ENCODE results near the gene JADE2.
A peak's percentile ranks its signal among the peaks of the same experiment; 100 is the strongest.

The JADE2 gene

GRCh38 chr5:134625559-134625958, 100.1 kb downstream of the JADE2 start (continued):
- TF ChIP-seq ZNF394 (tag by site-specific recombination; IDR thresholded peaks at IDR 0.05; ENCODE audit: borderline replicate concordance) (no peak), ZNF777 (tag by site-specific recombination; IDR thresholded peaks at IDR 0.05; ENCODE audit: borderline replicate concordance) (no peak), ZNF138 (tag by site-specific recombination; IDR thresholded peaks at IDR 0.05; ENCODE audit: borderline replicate concordance) (no peak), ZNF645 (tag by site-specific recombination; IDR thresholded peaks at IDR 0.05) (no peak), ZNF140 (tag by site-specific recombination; IDR thresholded peaks at IDR 0.05) (no peak), ZNF341 (tag by site-specific recombination; IDR thresholded peaks at IDR 0.05; ENCODE audit: low read depth) (no peak), ZNF837 (tag by site-specific recombination; IDR thresholded peaks at IDR 0.05) (no peak), ZBTB26 (tag by site-specific recombination; optimal IDR thresholded peaks at IDR 0.05) (no peak), ZNF792 (tag by site-specific recombination; IDR thresholded peaks at IDR 0.05) (no peak)
- TF ChIP-seq, protein P1, sequence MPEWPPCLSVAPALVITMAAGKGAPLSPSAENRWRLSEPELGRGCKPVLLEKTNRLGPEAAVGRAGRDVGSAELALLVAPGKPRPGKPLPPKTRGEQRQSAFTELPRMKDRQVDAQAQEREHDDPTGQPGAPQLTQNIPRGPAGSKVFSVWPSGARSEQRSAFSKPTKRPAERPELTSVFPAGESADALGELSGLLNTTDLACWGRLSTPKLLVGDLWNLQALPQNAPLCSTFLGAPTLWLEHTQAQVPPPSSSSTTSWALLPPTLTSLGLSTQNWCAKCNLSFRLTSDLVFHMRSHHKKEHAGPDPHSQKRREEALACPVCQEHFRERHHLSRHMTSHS (tag by site-specific recombination; IDR thresholded peaks at IDR 0.05): no peak

DNA sequence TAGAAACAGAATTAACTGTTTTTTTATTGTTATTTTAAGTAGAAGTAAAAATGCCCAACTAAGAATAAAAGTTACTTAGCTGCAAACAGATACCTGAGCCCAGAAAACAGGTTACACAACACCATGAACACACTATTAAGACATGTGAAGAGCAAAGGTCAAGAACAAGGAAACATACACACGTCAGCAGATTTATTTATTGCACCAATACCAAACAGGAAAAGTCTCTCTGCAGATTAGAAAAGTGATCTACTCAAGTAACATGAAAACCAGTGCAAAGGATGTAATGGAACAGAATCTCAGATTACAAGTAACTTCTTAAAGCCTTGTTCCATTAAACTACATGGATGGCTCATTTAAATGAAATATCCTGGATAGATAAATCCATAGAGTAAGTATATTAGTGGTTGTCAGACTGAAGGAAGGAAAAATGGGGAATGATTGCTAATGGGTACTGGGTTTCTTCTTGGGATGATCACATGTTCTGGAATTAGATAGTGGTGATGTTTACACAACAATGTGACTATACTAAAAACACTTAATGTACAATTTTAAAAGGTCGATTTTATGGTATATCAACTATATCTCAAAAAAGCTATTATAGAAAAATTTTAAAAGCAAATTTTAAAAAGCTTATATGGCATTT, 101.0 kb downstream of the JADE2 start:
- Histone ChIP-seq H3K4me3 (ENCODE audit: low read depth, low read length) (no peak overlapping the region), H3K36me3 (ENCODE audit: control insufficient read depth in 2 of 2, insufficient read depth in 1 of 2, low read length in 2 of 2) (peaks cover 17 to 24% of the 10 kb centered on the region in 2 experiments), H3K9me3 (ENCODE audit: control insufficient read depth, insufficient read depth, low read depth, low read length) (no peaks in the 10 kb centered on the region), H3K27ac (ENCODE audit: extremely low read depth, low read depth, low read length) (no peak overlapping the region), H3K4me1 (ENCODE audit: control insufficient read depth, insufficient read depth, low read length) (peaks cover 5% of the 10 kb centered on the region; the same call in 1 of the 2 replicates)
- CTCF ChIA-PET: no interaction called here
- POLR2A ChIA-PET: no interaction called here
- TF ChIP-seq ZNF138 (tag by site-specific recombination; IDR thresholded peaks at IDR 0.05; ENCODE audit: borderline replicate concordance) (no peak), ZSCAN5A (tag by site-specific recombination; IDR thresholded peaks at IDR 0.05) (no peak), ZNF266 (tag by site-specific recombination; IDR thresholded peaks at IDR 0.05; ENCODE audit: low read depth) (no peak), ZNF629 (tag by site-specific recombination; IDR thresholded peaks at IDR 0.05) (peak; percentile 67; the same call in 1 of the 2 replicates), ZNF416 (tag by site-specific recombination; IDR thresholded peaks at IDR 0.05) (no peak), ZNF701 (tag by site-specific recombination; IDR thresholded peaks at IDR 0.05) (no peak), GFI1B (tag by site-specific recombination; IDR thresholded peaks at IDR 0.05) (no peak; the same call in 1 of the 2 replicates), CTCF (tag by site-specific recombination; IDR thresholded peaks at IDR 0.05) (no peak), ZNF2 (tag by site-specific recombination; IDR thresholded peaks at IDR 0.05) (no peak), HIC1 (tag by site-specific recombination; IDR thresholded peaks at IDR 0.05) (0 out of 2 replicates have a peak, but pooled peaks have one; percentile 55), FEZF1 (tag by site-specific recombination; IDR thresholded peaks at IDR 0.05) (no peak), ZNF843 (tag by site-specific recombination; IDR thresholded peaks at IDR 0.05) (peak; percentile 65), ZNF792 (tag by site-specific recombination; IDR thresholded peaks at IDR 0.05) (no peak), ZEB2 (tag by site-specific recombination; IDR thresholded peaks at IDR 0.05) (peak; percentile 33; the same call in 1 of the 2 replicates), ZNF133 (tag by site-specific recombination; IDR thresholded peaks at IDR 0.05) (no peak)
- TF ChIP-seq, protein P2, sequence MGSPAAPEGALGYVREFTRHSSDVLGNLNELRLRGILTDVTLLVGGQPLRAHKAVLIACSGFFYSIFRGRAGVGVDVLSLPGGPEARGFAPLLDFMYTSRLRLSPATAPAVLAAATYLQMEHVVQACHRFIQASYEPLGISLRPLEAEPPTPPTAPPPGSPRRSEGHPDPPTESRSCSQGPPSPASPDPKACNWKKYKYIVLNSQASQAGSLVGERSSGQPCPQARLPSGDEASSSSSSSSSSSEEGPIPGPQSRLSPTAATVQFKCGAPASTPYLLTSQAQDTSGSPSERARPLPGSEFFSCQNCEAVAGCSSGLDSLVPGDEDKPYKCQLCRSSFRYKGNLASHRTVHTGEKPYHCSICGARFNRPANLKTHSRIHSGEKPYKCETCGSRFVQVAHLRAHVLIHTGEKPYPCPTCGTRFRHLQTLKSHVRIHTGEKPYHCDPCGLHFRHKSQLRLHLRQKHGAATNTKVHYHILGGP (tag by site-specific recombination; IDR thresholded peaks at IDR 0.05): no peak
- TF ChIP-seq, protein P3, sequence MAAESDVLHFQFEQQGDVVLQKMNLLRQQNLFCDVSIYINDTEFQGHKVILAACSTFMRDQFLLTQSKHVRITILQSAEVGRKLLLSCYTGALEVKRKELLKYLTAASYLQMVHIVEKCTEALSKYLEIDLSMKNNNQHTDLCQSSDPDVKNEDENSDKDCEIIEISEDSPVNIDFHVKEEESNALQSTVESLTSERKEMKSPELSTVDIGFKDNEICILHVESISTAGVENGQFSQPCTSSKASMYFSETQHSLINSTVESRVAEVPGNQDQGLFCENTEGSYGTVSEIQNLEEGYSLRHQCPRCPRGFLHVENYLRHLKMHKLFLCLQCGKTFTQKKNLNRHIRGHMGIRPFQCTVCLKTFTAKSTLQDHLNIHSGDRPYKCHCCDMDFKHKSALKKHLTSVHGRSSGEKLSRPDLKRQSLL (tag by site-specific recombination; IDR thresholded peaks at IDR 0.05): no peak
